Myocyte (in vitro differentiated cells): ENCODE measurements around the gene DMD. TPM values are rescaled to one million over a fixed set of nuclear protein-coding genes. Genes with fewer than 3 reads are reported as not detected.

Source experiments
- DNase-seq: peaks from one replicate; pipeline ENCODE4 v3.0.0-alpha.2; 2012; ENCODE audit warnings: low read depth
- microRNA-seq: library from miRNA; unstranded; fragments of <30 nt; microRNA quantifications from one replicate; pipeline ENCODE4, GENCODE V29; 2016
- total RNA-seq: library from RNA; depleted of rRNA; stranded (reverse); fragments of >200 nt; gene quantifications from 2 replicates; pipeline ENCODE4 v1.2.3, GENCODE V29; 2014

The DMD gene
- total RNA-seq, 1 donor from 2014 or later, result 123 TPM

DNA sequence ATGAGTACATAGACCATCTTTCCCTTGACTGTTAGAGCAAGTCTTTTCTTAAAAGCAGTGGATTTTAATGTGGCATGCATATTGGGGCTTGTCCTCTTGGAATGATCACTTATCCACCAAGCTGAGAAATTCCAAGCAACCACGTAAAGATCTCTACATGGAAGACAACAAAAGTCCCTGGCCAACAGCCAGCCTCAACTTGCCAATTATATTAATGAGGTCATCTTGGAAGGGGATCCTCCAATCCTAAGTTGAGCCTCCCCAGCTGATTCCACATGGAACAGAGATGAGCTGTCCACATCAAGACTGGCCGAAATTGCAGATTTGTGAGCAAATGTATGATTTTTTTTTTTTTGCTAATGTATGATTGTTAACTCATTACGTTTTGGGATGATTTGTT is 2118.9 kb downstream of the DMD start:
- DNase-seq, result peak; percentile 8

DNA sequence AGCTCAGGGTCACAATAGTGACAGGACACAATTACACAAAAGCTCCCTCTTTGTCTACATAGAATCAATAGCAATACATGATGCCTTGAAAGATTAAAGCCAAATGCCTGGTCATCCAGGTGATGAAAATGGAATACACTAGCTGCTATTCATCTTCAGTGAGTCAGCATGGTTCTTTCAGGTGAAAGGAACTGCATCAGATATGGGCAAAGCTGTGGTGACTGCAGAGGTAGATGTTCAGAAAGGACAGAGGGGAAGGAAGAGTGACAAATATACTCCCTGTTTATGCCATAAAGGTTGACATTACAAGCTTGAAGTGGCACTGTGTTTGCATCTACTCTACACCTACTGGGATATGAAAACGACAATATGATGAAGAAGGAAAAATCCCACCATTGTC is 2119.5 kb downstream of the DMD start:
- no peak for DNase-seq

DNA sequence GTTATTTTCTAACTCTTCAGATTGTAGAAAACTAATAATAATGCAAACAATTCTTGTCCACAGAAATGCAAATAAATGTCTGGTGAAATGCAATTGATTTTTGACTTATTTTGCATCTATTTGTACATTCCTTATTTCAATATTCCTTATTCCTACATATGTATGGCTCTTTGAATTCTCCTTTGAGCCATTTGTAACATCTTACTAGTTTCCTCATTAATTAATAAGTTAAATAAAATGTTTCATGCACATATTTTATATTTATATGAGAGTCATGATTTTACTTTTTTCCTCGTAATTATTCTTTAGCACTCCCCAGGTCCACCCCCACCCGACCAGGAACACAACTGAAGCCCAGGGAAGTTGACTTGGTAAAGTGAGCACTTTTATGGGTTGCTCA is 2136.8 kb downstream of the DMD start:
- no peak for DNase-seq

DNA sequence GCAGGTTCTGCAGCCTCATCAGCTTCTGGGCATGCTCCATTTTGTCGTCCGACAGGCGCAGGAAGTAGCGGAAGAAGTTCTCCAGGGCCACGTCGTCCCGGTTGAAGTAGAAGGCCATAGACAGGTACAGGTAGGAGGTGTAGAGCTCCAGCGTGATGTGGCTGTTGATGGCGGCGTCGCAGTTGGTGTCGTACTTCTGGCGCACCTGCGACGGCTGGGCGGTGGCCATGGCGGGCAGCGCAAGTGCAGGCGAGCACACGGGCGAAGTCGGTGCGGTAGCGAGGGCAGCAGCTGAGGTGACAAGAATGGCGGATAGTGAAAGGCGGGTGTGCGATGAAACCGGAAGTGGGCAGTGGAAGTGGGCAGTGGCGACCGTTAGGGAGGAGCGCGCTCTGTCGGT is 2139.6 kb downstream of the DMD start, which contains the start of gene FTHL17:
FTHL17 (minus strand) TSS at position 317 of the 400 bp plus-strand sequence; CDS start at position 229, 88 bp downstream.
- DNase-seq, result no peak

DNA sequence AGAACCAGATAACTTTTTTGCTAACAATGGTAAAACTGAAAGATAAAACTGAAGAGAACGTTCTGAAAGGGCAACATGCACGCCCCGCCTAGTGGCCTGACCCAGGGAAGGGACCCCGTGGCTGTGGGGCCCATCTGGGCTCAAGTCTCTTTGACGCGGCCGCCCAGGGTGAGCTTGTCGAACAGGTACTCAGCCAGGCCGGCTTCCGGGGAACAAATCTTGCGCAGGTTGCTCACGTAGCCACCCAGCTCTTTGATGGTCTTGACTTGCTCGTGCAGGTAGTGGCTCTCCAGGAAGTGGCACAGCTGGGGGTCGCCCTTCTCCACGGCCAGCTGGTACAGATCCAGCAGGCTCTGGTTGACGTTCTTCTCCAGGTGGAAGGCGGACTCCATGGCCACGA is 2140.1 kb downstream of the DMD start:
- DNase-seq, result no peak

DNA sequence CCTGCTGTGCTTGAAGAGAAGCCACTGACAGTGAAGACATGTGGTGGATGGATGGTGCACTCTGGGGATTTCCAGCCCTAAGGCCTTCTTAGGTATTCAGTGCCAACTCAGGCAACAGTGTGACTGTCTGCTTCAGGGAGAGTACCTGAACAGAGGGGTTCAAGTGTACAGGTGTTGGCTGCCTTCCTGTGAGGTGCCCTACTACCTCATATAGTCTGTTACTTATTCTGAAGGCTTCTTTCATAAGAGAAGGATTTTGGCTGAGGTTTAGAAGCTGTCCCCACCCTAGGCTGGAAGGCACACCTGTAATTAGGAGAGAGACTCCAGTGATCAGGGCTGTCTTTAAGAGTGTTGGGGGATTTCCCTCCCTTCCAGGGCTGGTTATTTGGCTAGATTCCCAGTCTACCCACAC is 2141.3 kb downstream of the DMD start:
- DNase-seq, result no peak

Small RNA genes lying within 50 kb of the gene (microRNA-seq; reads per million reads assigned to microRNA genes)
- not detected for gene MIR3915
- not detected for gene MIR548F5
